Spleen (tissue), 7 donors: ENCODE results near the gene PLAC9.
A peak's percentile ranks its signal among the peaks of the same experiment; 100 is the strongest.

Experiments used
- CTCF ChIP-seq, 11 experiments: fragments of 200-600 bp in 7 of 11; fragments of 450-650 bp in 4 of 11; sonication (generic) in 4 of 11; IDR thresholded peaks in 8 of 11; conservative IDR thresholded peaks in 3 of 11; 1 replicate in 7 of 11; 2 replicates in 4 of 11; pipeline versions ENCODE4 v1.4.0 to v1.8.0; 2016 to 2021; ENCODE audit warnings: antibody characterized with exemption in 11 of 11, inconsistent platforms in 4 of 11, mild to moderate bottlenecking in 1 of 11
- POLR2A ChIP-seq, 3 donors: fragments of 450-650 bp; IDR thresholded peaks; one replicate each; pipeline ENCODE4 v1.5.1; 2017; ENCODE audit warnings: antibody characterized with exemption in 3 of 3, mild to moderate bottlenecking in 1 of 3
- POLR2AphosphoS5 ChIP-seq, 3 donors: sonication (generic); formaldehyde crosslinking; IDR thresholded peaks; one replicate each; pipeline ENCODE4 v1.5.1; 2017; ENCODE audit warnings: antibody characterized with exemption in 3 of 3
- donor health status: DM: no; HTN: no; CAD: no; lungs with moderate emphysema.
- donor health status: DM: no; HTN: no; CAD: no.
- donor health status: DM: no; HTN: no; CAD: no.

GRCh38 chr10:80170641-80171040 lies 38.1 kb downstream of the PLAC9 start:
- TF ChIP-seq POLR2AphosphoS5 (IDR thresholded peaks at IDR 0.05) (peak in 1 of 3 donors; percentile 22), POLR2A (IDR thresholded peaks at IDR 0.05) (no peak), CTCF (IDR thresholded peaks at IDR 0.05 in 8 of 11, conservative IDR thresholded peaks at IDR 0.05 in 3 of 11) (no peak)
